HEK293T (cell line): Measurements from ENCODE around the gene GDPD2.

Experiments used
- CTCF ChIA-PET: fragments of 350-600 bp; formaldehyde crosslinking; extraction: SDS; loops from one replicate; lab custom pipeline; 2021; ENCODE audit warnings: antibody characterized with exemption, inconsistent platforms; lab: Yijun Ruan, JAX
- POLR2A ChIA-PET: fragments of 350-600 bp; formaldehyde crosslinking; extraction: SDS; loops from one replicate; lab custom pipeline; 2020; ENCODE audit warnings: antibody characterized with exemption, inconsistent platforms; lab: Yijun Ruan, JAX
- DNase-seq: peaks from one replicate; pipeline ENCODE4 v3.0.0; 2012; ENCODE audit warnings: mixed read lengths; ENCODE audit errors: extremely low spot score
- ARNT ChIP-seq: fragments of 450-650 bp; IDR thresholded peaks from 2 replicates; pipeline ENCODE4 v1.6.1; 2017; ENCODE audit warnings: mild to moderate bottlenecking
- BHLHE40 ChIP-seq: fragments of 450-650 bp; IDR thresholded peaks from 2 replicates; pipeline ENCODE4 v1.6.1; 2016; ENCODE audit warnings: mild to moderate bottlenecking, moderate library complexity, borderline replicate concordance
- CTBP1 ChIP-seq: fragments of 450-650 bp; IDR thresholded peaks from 2 replicates; pipeline ENCODE4 v1.6.1; 2016; ENCODE audit warnings: borderline replicate concordance
- ELF4 ChIP-seq: fragments of 450-650 bp; IDR thresholded peaks from 2 replicates; pipeline ENCODE4 v1.6.1; 2017; ENCODE audit warnings: antibody characterized with exemption
- FOXA1 ChIP-seq: fragments of 450-650 bp; IDR thresholded peaks from 2 replicates; pipeline ENCODE4 v1.6.1; 2016; ENCODE audit warnings: mild to moderate bottlenecking
- FOXK2 ChIP-seq: fragments of 450-650 bp; IDR thresholded peaks from 2 replicates; pipeline ENCODE4 v1.6.1; 2016; ENCODE audit warnings: mild to moderate bottlenecking
- FOXM1 ChIP-seq: fragments of 450-650 bp; IDR thresholded peaks from 2 replicates; pipeline ENCODE4 v1.6.1; 2017; ENCODE audit warnings: mild to moderate bottlenecking, borderline replicate concordance
- HDGF ChIP-seq: fragments of 450-650 bp; IDR thresholded peaks from 2 replicates; pipeline ENCODE4 v1.6.1; 2017; ENCODE audit warnings: antibody characterized with exemption, borderline replicate concordance
- L3MBTL2 ChIP-seq: fragments of 450-650 bp; conservative IDR thresholded peaks from 2 replicates; pipeline ENCODE4 v1.6.1; 2016; ENCODE audit warnings: mild to moderate bottlenecking
- LEF1 ChIP-seq: fragments of 450-650 bp; IDR thresholded peaks from 2 replicates; pipeline ENCODE4 v1.6.1; 2017; ENCODE audit warnings: mild to moderate bottlenecking, borderline replicate concordance
- NFRKB ChIP-seq: fragments of 450-650 bp; IDR thresholded peaks from 2 replicates; pipeline ENCODE4 v1.6.1; 2016; ENCODE audit warnings: mild to moderate bottlenecking, moderate library complexity
- SP1 ChIP-seq: fragments of 450-650 bp; IDR thresholded peaks from 2 replicates; pipeline ENCODE4 v1.6.1; 2017
- SUZ12 ChIP-seq: fragments of 450-650 bp; IDR thresholded peaks from 2 replicates; pipeline ENCODE4 v1.6.1; 2016; ENCODE audit warnings: mild to moderate bottlenecking
- TARDBP ChIP-seq: fragments of 450-650 bp; IDR thresholded peaks from 2 replicates; pipeline ENCODE4 v1.6.1; 2016
- ZNF384 ChIP-seq: fragments of 450-650 bp; IDR thresholded peaks from 2 replicates; pipeline ENCODE4 v1.6.1; 2016
- TF ChIP-seq, protein P1 (sequence below): fragments of 450-650 bp; IDR thresholded peaks from 2 replicates; pipeline ENCODE4 v1.6.1; 2016

GDPD2 gene

DNA sequence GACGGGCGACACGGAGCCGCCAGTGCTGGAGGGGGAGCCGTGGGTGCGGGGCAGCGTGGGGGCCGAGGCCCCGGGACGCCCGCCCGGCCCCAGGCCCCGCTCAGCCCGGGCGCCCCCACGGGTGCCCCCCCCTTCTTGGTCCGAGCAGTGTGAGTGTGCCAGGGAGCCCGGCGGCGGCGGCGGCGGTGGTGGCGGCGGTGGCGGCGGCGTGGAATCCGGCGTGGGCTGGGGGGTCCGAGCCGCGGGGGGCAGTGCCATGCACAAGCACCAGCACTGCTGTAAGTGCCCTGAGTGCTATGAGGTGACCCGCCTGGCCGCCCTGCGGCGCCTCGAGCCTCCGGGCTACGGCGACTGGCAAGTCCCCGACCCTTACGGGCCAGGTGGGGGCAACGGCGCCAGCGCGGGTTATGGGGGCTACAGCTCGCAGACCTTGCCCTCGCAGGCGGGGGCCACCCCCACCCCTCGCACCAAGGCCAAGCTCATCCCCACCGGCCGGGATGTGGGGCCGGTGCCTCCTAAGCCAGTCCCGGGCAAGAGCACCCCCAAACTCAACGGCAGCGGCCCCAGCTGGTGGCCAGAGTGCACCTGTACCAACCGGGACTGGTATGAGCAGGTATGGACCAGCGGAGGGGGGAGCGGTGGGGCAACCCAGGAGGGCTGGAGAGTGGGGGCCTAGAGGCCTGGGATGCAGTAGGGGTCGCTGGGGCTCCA, 22.0 kb downstream of the GDPD2 start:
- no peak for DNase-seq
- TF ChIP-seq L3MBTL2 (no peak), CTBP1 (no peak), LEF1 (no peak), NFRKB (no peak), SP1 (no peak), TARDBP (no peak), FOXK2 (no peak), ZNF384 (no peak), BHLHE40 (no peak), FOXM1 (no peak), ARNT (no peak), ELF4 (no peak), SUZ12 (no peak), FOXA1 (no peak), HDGF (no peak)
- TF ChIP-seq, protein P1, sequence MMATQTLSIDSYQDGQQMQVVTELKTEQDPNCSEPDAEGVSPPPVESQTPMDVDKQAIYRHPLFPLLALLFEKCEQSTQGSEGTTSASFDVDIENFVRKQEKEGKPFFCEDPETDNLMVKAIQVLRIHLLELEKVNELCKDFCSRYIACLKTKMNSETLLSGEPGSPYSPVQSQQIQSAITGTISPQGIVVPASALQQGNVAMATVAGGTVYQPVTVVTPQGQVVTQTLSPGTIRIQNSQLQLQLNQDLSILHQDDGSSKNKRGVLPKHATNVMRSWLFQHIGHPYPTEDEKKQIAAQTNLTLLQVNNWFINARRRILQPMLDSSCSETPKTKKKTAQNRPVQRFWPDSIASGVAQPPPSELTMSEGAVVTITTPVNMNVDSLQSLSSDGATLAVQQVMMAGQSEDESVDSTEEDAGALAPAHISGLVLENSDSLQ: no peak
- ChIA-PET POLR2A (no interaction called here), CTCF (interaction anchor here (1.2 kb wide), 1 partner anchor 109 kb away, joined by 3 read pairs; no protein-coding TSS in a partner anchor)

DNA sequence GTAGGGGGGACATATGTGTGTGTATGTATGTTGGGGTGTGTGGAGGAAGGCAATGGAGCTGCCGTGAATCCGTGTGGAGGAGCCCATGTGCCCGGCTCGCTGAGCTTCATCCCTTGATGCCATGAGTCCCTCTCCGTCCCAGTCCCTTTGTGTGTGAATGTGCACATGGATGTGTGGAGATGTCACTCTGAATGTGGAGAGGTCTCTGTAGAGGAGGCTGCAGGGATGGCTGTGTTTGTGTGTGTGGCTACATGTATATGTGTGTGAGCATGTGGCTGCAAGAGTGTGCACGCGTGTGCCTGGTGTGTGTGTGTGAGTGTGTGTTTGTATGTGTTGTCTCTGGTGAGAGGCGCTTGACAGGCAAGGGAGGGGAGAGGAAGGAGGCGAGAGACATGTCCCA, 22.8 kb downstream of the GDPD2 start:
- no peak for TF ChIP-seq LEF1
- TF ChIP-seq FOXK2: no peak
- TF ChIP-seq BHLHE40: no peak
- no peak for TF ChIP-seq ARNT
- TF ChIP-seq, protein P1: no peak
- TF ChIP-seq L3MBTL2: no peak
- no peak for TF ChIP-seq CTBP1
- no peak for TF ChIP-seq TARDBP
- no peak for DNase-seq
- ChIA-PET POLR2A (no interaction called here), CTCF (interaction anchor here (1.2 kb wide), 1 partner anchor 108 kb away, joined by 3 read pairs; no protein-coding TSS in a partner anchor)

DNA sequence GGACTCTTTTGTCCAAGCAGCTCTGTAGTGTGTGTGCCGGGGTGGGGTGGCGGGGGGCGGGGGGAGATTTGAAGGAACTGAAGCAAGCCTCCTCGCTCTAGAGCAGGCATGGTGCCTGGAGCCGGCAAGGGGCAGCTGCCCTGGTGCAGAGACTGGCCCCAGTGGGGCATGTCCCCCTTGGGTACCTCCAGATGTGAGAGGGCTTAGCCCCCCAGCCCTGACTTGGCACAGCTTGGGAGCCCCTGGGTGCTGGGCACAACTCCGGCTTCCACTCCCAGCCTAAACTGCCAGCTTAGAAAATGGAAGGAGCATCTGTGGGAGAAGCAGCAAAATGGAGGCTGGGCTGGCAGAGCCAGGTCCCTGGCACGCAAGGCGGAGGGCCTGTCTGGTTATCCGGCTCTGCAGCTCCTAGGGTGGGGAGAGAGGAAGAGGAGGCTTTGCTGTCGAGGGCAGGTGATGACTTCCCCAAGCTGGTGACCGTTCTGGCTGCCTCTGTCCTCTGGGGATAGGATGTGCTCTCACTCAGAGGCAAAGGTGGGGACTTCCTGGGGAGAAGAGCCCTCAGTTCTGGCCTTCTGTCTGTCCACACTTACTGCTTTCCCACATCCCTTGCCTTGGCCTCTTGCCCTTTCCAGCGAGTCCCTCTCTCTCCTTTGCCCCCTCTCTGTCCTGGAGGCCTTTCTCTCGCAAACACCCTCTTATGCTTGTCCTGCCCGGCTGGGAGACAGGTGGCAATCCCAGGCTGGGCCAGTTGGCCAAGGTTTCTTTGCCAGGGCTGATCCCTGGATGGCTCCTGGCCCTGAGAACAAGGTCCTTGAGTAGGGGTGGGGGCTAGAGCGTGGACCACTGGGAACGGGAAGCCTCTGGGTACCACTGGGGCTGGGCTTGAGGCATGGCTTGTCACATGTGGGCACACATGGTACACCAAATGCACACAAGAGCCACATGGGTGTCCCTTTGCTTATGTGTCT, 23.6 kb downstream of the GDPD2 start:
- ChIA-PET POLR2A (no interaction called here), CTCF (no interaction called here)
- TF ChIP-seq ELF4: no peak
- no peak for TF ChIP-seq NFRKB
- no peak for TF ChIP-seq ZNF384
- TF ChIP-seq FOXM1: no peak
- no peak for TF ChIP-seq TARDBP
- no peak for TF ChIP-seq LEF1
- TF ChIP-seq CTBP1: no peak
- peak; percentile 3 for DNase-seq

DNA sequence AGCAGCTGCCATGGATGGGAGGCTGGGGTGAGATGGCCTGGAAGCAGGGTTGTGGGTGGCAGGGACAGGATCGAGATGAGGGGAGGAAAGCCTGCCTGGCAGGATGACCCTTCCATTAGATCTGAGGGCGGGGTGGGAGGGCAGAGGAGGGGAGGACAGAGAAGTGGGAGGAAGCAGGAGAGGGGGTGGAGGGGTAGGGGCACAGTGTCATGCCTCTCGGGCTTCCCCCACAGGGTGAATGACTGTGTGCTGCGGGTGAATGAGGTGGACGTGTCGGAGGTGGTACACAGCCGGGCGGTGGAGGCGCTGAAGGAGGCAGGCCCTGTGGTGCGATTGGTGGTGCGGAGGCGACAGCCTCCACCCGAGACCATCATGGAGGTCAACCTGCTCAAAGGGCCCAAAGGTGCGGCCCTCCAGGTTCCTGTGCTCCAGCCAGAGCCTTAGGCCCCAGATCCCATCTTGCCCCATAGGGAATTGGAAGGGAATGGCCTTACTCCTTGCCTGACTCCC, 26.4 kb downstream of the GDPD2 start:
- CTCF ChIA-PET: no interaction called here
- POLR2A ChIA-PET: no interaction called here
- DNase-seq: no peak
- no peak for TF ChIP-seq ZNF384
- no peak for TF ChIP-seq FOXA1
- TF ChIP-seq LEF1: no peak
- TF ChIP-seq ARNT: no peak
- no peak for TF ChIP-seq TARDBP
- no peak for TF ChIP-seq FOXK2
- TF ChIP-seq, protein P1: no peak
- no peak for TF ChIP-seq ELF4
- no peak for TF ChIP-seq SUZ12
- TF ChIP-seq BHLHE40: no peak
- no peak for TF ChIP-seq L3MBTL2
- no peak for TF ChIP-seq FOXM1

DNA sequence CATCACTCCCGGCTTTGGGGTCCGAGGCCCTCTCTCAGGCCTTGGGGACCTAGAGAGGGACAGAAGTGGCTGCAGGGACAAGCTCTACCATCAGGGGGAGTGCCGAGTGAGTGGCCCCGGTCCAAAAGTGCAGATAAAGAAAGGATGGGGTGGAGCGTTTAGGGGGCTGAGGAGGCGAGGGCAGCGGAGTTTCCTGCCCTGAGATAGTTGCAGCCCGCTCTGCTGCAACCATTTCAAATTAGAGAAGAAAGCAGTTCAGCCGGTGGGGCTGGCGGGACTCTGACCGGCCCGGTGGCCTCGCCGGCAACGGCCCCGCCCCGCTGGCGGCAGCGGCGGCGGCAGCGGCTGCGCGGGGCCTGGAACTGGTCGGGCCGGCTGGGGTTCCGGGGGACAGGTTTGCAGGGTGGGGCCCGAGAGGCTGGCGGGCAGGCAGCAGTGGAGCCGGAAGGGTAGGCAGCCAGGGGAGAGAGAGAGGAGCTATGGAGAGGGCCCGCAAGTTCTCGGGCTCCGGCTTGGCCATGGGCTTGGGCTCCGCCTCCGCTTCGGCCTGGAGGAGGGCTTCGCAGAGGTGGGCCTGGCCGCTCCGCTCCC, 29.1 kb downstream of the GDPD2 start:
- DNase-seq: peak; percentile 65
- ChIA-PET POLR2A (interaction anchor here (1.0 to 2.0 kb wide), 4 partner anchors 9 to 30 kb away, joined by 3 to 8 read pairs (median 4); no protein-coding TSS in a partner anchor), CTCF (interaction anchor here (0.7 to 2.0 kb wide), 7 partner anchors 9 to 319 kb away, joined by 3 to 8 read pairs (median 3); partner anchors contain the start of genes GDPD2 and IGBP1)
- TF ChIP-seq BHLHE40 (no peak), TARDBP (no peak), FOXK2 (no peak), SP1 (no peak), NFRKB (no peak), L3MBTL2 (no peak), FOXM1 (no peak), ZNF384 (no peak), SUZ12 (no peak), ELF4 (no peak), FOXA1 (no peak), LEF1 (no peak), CTBP1 (no peak), HDGF (no peak), ARNT (no peak)
- TF ChIP-seq, protein P1: no peak
